Mesenteric fat pad (tissue), 1 donor: ENCODE measurements around the gene TBXA2R. TPM values are rescaled to one million over a fixed set of nuclear protein-coding genes. Genes with fewer than 3 reads are reported as not detected.
"Not testable (repeated sequence)": the region's sequence is repeated elsewhere in the genome, so short reads cannot be mapped to it uniquely, and the experiment has no call there.

Source experiments
- DNase-seq: peaks from one replicate; pipeline ENCODE4 v3.0.0-alpha.2; 2020; ENCODE audit warnings: low spot score
- total RNA-seq: library from RNA; stranded (reverse); fragmentation: NEBNext Ultra II Directional; extraction: Animal tissue kit (Norgen Biotek cat#: 25700); gene quantifications from one replicate; pipeline ENCODE4 v1.2.1, GENCODE V29; 2021
- donor health status: DM: yes; HTN: yes; CAD: no.

TBXA2R gene
- total RNA-seq, 1 donor from 2014 or later, result 5.4 TPM

GRCh38 chr19:3641515-3642269 lies 35.0 kb upstream of the TBXA2R start:
- no peak for DNase-seq

- no peak for DNase-seq
Measured at GRCh38 chr19:3639479-3639878, 32.8 kb upstream of the TBXA2R start.

GRCh38 chr19:3638208-3639193 lies 31.8 kb upstream of the TBXA2R start:
- DNase-seq, result no peak

- DNase-seq, result no peak
Measured at GRCh38 chr19:3637621-3638020, 30.9 kb upstream of the TBXA2R start.

- no peak for DNase-seq
Measured at GRCh38 chr19:3636962-3637361, 30.3 kb upstream of the TBXA2R start.

- no peak for DNase-seq
Measured at GRCh38 chr19:3636506-3636905, 29.8 kb upstream of the TBXA2R start.

GRCh38 chr19:3634496-3635045 lies 27.9 kb upstream of the TBXA2R start:
- DNase-seq, result no peak

GRCh38 chr19:3633559-3633988 lies 26.9 kb upstream of the TBXA2R start:
- DNase-seq, result no peak

- no peak for DNase-seq
Measured at GRCh38 chr19:3632739-3633558, 26.3 kb upstream of the TBXA2R start.

GRCh38 chr19:3632098-3632497 lies 25.4 kb upstream of the TBXA2R start:
- DNase-seq, result no peak

GRCh38 chr19:3631053-3631861 lies 24.6 kb upstream of the TBXA2R start:
- DNase-seq, result no peak

- DNase-seq, result not testable (repeated sequence)
Measured at GRCh38 chr19:3628766-3629165, 22.1 kb upstream of the TBXA2R start.

- no peak for DNase-seq
Measured at GRCh38 chr19:3627351-3627723, 20.7 kb upstream of the TBXA2R start.

GRCh38 chr19:3626473-3627350 lies 20.0 kb upstream of the TBXA2R start, which contains the start of gene CACTIN:
CACTIN (minus strand) TSS chr19:3626790; CDS start chr19:3626762, 28 bp downstream.
- DNase-seq, result peak; percentile 98

- no peak for DNase-seq
Measured at GRCh38 chr19:3625996-3626472, 19.4 kb upstream of the TBXA2R start.

- DNase-seq, result no peak
Measured at GRCh38 chr19:3623716-3624115, 17.0 kb upstream of the TBXA2R start.

- no peak for DNase-seq
Measured at GRCh38 chr19:3622224-3622623, 15.5 kb upstream of the TBXA2R start.

GRCh38 chr19:3621689-3622088 lies 15.0 kb upstream of the TBXA2R start:
- no peak for DNase-seq
